Adrenal gland (tissue), 5 donors: Measurements from ENCODE around the gene KCTD13.

Source experiments
- POLR2A ChIP-seq, 2 donors: fragments of 450-650 bp; IDR thresholded peaks; one replicate each; pipeline ENCODE4 v1.6.1; 2017; ENCODE audit warnings: antibody characterized with exemption in 2 of 2, mild to moderate bottlenecking in 2 of 2, moderate library complexity in 1 of 2
- TF ChIP-seq, protein P1 (sequence below), 6 experiments: fragments of 450-650 bp in 4 of 6; fragments of 200-600 bp in 2 of 6; sonication (generic) in 1 of 6; IDR thresholded peaks; 1 replicate in 5 of 6; 2 replicates in 1 of 6; pipeline versions ENCODE4 v1.5.1 to v1.8.0; 2016 to 2021; ENCODE audit warnings: antibody characterized with exemption in 6 of 6, mild to moderate bottlenecking in 2 of 6, moderate library complexity in 1 of 6
- donor health status: DM: no; HTN: no; CAD: no.

DNA sequence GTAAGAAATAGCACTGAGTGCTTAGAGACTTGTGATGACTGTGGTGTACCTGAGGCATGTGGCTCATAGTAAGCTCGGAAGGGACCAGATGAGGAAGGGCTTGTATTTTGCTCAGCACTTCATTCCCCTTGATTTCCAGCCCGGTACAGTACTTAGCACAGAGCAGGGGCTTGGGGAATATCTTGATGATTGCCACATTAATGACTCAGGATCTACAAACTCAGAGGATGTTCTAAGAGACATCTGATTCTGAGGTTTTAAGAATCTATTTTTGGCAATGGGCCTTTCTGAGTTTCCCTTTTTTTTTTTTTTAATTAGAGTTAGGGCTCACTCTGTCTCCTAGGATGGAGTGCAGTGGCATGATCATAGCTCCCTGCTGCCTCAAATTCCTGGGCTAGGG lies 16.6 kb downstream of the KCTD13 start:
- TF ChIP-seq, protein P1, sequence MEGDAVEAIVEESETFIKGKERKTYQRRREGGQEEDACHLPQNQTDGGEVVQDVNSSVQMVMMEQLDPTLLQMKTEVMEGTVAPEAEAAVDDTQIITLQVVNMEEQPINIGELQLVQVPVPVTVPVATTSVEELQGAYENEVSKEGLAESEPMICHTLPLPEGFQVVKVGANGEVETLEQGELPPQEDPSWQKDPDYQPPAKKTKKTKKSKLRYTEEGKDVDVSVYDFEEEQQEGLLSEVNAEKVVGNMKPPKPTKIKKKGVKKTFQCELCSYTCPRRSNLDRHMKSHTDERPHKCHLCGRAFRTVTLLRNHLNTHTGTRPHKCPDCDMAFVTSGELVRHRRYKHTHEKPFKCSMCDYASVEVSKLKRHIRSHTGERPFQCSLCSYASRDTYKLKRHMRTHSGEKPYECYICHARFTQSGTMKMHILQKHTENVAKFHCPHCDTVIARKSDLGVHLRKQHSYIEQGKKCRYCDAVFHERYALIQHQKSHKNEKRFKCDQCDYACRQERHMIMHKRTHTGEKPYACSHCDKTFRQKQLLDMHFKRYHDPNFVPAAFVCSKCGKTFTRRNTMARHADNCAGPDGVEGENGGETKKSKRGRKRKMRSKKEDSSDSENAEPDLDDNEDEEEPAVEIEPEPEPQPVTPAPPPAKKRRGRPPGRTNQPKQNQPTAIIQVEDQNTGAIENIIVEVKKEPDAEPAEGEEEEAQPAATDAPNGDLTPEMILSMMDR (IDR thresholded peaks at IDR 0.05): no peak
- TF ChIP-seq POLR2A (IDR thresholded peaks at IDR 0.05): no peak
